AG09309 (cell line): Measurements from ENCODE around the gene MYMK.

ENCODE experiments used
- DNase-seq: peaks from one replicate; pipeline ENCODE4 v3.0.0-alpha.2; 2010; ENCODE audit warnings: low read depth
- H3K4me3 ChIP-seq: 2 replicates; pipeline ENCODE4 v1.5.1; 2011; ENCODE audit warnings: mild to moderate bottlenecking, low read depth, low read length, moderate library complexity; ENCODE audit not compliant: control insufficient read depth
- TF ChIP-seq, protein P1 (sequence below): IDR thresholded peaks from 2 replicates; pipeline ENCODE4 v1.5.1; 2011; ENCODE audit warnings: mild to moderate bottlenecking, low read depth, low read length, inconsistent platforms; ENCODE audit not compliant: insufficient read depth, control insufficient read depth; ENCODE audit errors: missing control alignments

The MYMK gene

DNA sequence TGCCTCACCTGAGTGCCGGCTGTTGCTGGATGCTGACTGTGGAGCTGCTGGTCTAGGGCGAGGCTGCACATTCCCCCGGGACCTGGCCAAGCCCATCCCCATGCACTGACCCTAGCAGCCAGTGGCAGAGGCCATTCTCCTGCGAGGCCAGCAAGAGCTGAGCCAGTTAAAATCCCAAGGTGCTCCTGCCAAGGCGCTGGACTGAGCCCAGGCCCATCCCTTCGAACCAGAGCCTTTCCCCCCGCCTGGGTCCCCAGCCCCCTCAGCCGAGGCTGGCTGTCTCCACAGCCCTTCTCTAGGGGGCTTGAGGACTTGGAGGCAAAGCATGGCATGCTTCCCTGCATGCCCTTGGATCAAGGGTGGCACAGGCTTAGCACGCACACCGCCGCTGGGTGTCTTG, 11.3 kb upstream of the MYMK start:
- DNase-seq: no peak
- no peak overlapping the region for H3K4me3 ChIP-seq
- TF ChIP-seq, protein P1, sequence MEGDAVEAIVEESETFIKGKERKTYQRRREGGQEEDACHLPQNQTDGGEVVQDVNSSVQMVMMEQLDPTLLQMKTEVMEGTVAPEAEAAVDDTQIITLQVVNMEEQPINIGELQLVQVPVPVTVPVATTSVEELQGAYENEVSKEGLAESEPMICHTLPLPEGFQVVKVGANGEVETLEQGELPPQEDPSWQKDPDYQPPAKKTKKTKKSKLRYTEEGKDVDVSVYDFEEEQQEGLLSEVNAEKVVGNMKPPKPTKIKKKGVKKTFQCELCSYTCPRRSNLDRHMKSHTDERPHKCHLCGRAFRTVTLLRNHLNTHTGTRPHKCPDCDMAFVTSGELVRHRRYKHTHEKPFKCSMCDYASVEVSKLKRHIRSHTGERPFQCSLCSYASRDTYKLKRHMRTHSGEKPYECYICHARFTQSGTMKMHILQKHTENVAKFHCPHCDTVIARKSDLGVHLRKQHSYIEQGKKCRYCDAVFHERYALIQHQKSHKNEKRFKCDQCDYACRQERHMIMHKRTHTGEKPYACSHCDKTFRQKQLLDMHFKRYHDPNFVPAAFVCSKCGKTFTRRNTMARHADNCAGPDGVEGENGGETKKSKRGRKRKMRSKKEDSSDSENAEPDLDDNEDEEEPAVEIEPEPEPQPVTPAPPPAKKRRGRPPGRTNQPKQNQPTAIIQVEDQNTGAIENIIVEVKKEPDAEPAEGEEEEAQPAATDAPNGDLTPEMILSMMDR: no peak

DNA sequence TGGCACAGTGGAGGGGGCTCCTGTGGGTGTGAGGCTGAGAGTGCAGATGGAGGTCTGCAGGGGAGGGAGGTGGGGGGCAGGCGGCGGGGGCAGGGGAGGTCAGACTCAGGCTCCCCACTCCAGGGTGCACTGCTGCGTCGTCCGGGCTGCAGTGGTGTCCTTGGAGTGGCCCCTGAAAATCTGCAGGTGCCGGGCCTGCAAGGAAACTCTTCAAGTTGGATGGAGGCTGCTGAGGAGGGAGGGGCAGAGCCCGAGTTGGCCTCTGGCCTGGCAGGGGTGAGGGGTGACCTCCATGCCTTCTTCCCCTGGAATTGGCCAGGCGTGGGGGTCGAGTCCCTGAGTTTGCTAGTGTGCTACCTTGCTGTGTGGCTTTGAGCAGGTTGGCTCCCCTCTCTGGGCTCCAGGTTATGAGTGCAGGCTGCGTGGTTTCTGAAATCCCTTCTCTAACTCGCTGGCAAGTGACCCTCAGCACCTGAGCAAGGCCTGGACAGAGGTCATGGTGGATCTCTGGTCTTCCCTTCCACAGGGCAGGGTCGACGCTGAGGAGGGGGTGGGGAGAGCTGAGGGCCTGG, 10.6 kb upstream of the MYMK start:
- no peak for DNase-seq
- TF ChIP-seq, protein P1: no peak
- H3K4me3 ChIP-seq: no peak overlapping the region

DNA sequence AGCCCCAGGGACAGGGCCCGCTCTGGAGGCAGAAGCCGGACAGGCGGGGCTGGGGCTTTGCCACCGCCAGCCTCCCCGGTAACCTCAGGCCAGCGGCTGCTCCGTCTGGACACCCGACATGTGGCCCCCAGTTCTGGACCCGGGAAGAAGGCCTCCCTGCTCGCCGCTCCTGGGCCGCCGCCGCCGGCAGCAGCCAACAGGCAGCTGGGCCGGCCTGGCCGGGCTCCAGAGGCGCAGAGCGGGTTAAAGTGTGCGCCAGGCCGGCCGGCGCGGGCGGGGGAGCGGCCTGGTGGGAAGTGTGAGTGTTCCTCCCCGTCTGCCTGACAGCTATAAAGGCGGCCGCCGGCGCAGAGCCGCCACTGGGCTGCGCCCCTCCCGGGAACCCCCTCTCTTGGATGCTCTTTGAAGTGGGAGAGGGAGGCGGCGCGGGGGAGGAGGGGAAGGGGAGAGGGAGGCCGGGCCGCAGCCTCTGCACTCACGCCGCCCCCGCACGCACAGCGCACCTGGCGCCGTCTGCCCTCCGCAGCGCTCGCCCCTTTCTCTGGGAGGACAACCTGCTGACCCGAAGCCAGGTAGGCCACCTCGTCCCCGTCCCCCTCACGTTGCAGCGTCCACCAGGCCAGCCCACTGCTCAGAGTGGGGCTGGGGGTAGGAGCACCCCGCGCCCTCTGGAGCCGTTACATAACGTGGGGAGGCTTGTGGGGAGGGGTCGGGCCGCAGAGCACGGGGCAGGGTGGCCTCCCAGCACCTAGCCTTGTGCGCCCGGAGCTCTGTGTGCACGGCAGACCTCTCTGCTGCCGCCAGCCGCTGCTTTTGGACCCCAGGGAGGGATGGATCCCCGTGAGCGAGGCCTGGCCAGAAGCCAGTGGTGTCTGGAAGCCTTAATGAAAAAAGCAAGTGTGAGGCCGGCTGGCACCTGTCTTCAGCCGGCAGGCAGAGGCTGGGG, 9.9 kb upstream of the MYMK start, which contains the start of gene ADAMTSL2:
Gene ADAMTSL2, plus strand, starts transcription at position 359 of the 946 bp plus-strand sequence. CDS start 2,009 bp downstream, outside the sequence.
- no peak within 1 kb of the TSS for H3K4me3 ChIP-seq
- no peak for DNase-seq
- TF ChIP-seq, protein P1: no peak

DNA sequence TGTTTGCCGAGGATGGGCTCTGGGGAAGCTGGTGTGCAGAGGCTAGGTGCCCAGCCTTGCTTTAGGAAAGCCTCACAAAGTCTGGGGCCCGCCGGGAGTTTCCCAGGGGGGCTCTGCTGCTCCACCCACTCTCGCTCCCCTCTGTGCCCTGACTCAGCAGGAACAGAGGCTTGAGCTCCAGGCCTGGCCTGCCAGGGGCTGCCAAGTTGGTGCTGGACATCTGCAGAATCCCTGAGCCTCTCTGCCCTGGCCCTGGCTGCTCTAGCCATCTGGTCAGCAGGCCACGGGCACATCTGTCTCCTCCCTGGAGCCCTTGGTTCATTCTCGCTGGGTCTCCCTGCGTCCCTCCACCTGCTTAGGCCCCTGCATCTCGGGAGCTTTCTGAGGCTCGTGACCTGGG, 9.1 kb upstream of the MYMK start:
- DNase-seq: no peak
- TF ChIP-seq, protein P1: no peak
- no peak overlapping the region for H3K4me3 ChIP-seq

DNA sequence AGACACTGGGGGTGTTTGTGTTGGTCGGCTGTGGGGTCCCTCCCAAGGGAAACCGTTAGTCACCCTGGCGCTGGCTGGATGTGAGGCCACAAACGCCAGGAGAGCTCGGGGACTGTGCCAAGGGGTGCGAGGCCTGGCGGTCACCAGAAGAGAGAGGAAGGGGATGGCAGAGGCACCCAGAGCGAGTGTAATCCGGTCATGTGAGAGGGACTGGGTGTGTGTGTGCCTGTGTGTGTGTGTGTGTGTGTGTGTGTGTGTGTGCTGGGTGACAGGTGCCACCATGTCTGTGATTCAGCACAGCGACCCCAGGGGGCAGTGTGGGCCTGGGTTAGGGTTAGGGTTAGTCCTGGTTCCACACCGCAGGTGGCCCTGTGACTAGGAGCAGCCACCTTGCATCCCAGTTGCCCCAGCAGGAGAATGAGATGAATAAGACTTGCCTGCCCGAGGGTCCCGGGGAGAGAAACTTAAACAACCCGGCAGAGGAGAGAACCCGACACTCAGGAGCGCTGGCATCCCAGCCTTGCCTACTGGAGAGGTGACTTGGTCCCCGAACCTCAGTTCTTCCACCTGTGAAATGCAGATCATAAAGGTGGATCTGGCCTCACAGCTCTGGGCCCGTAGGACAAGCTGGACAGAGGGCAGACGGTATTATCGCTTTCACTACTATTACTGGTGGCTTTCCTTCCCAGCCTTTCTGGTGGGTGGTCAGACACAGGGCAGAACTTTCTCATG, 8.3 kb upstream of the MYMK start:
- no peak for DNase-seq
- no peak overlapping the region for H3K4me3 ChIP-seq
- TF ChIP-seq, protein P1: peak; percentile 56

DNA sequence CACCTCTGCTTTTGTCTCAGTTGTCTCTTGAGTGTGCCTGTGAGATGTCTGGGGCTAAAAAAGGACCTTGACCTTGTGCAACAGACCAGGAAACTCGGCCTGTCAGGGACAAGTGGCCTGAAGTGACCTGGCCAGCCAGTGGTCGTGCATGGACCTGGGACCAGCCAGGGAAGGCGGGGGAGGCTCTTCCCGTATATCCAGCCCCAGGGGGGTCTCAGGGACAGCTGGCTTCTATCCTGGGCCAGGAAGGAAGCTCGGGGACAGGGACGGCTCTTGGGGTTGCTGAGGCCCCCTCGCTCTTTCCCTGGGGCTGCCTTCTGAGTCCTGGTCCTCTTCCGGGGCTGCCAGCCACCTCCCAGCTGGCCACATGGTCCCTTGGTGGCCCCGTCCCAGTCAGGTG, 6.5 kb upstream of the MYMK start:
- TF ChIP-seq, protein P1: no peak
- DNase-seq: no peak
- no peak overlapping the region for H3K4me3 ChIP-seq
